PC-9 (cell line): ENCODE results near the gene EFEMP2.

Experiments used
- CTCF ChIP-seq: fragments of 200-600 bp; sonication (generic); conservative IDR thresholded peaks from 2 replicates; pipeline ENCODE4 v1.6.1; 2017; ENCODE audit warnings: mixed run types, antibody characterized with exemption, mild to moderate bottlenecking, moderate library complexity
- EZH2 ChIP-seq: fragments of 200-600 bp; sonication (generic); IDR thresholded peaks from 2 replicates; pipeline ENCODE4 v1.8.0; 2017; ENCODE audit warnings: antibody characterized with exemption, low read depth

- no peak for TF ChIP-seq CTCF
- TF ChIP-seq EZH2 = no peak
These were observed 20.6 kb downstream of the EFEMP2 start for GRCh38 chr11:65851811-65852507.
